Endothelial cell of umbilical vein (primary cell): Measurements from ENCODE around the gene PCTP. TPM values are rescaled to one million over a fixed set of nuclear protein-coding genes. Genes with fewer than 3 reads are reported as not detected.

Experiments used
- BruUV-seq: library from RNA; stranded (reverse); fragments of 400-500 nt; replicated peaks from 2 replicates; lab custom pipeline; 2021; lab: Mats Ljungman, UMichigan
- CTCF ChIA-PET: fragments of 300-600, 350-600 bp; sonication (Branson Sonifier 250); formaldehyde crosslinking; loops from one replicate; lab custom pipeline; 2021; ENCODE audit warnings: antibody characterized with exemption, inconsistent platforms; lab: Charles Lee
- POLR2A ChIA-PET: fragments of 300-600, 350-600 bp; sonication (Branson Sonifier 250); formaldehyde crosslinking; loops from one replicate; lab custom pipeline; 2021; ENCODE audit warnings: antibody characterized with exemption, inconsistent platforms; lab: Charles Lee
- DNase-seq: peaks from one replicate; pipeline ENCODE4 v3.0.0-alpha.2; 2011; ENCODE audit warnings: low read depth, low spot score
- FAIRE-seq: peaks from 2 replicates; lab custom pipeline; 2011; peaks lifted over from hg19 to GRCh38; lab: Jason Lieb, UNC
- H2AFZ ChIP-seq: 2 replicates; pipeline ENCODE4 v1.6.0; 2012; ENCODE audit warnings: low read depth, low read length, control low read depth, inconsistent platforms
- H3K27ac ChIP-seq: 2 replicates; pipeline ENCODE4 v1.5.1; 2011; ENCODE audit warnings: low read depth, mild to moderate bottlenecking, control low read depth, low read length, moderate library complexity; ENCODE audit not compliant: insufficient read depth
- H3K27me3 ChIP-seq, 2 experiments: 2 replicates each; pipeline versions ENCODE4 v1.6.0 to v1.6.1; 2011; ENCODE audit warnings: low read length in 2 of 2, mixed read lengths in 1 of 2; ENCODE audit not compliant: control insufficient read depth in 2 of 2, insufficient read depth in 2 of 2
- H3K36me3 ChIP-seq, 2 experiments: 2 replicates in 1 of 2; 3 replicates in 1 of 2; pipeline ENCODE4 v1.5.1; 2011; ENCODE audit warnings: low read length in 2 of 2, mild to moderate bottlenecking in 1 of 2, moderate library complexity in 1 of 2; ENCODE audit not compliant: control insufficient read depth in 2 of 2, insufficient read depth in 2 of 2; ENCODE audit errors: extremely low read depth in 1 of 2
- H3K4me1 ChIP-seq: 3 replicates; pipeline ENCODE4 v1.5.1; 2011; ENCODE audit warnings: mild to moderate bottlenecking, low read length; ENCODE audit not compliant: control insufficient read depth, insufficient read depth; ENCODE audit errors: extremely low read depth
- H3K4me2 ChIP-seq: 2 replicates; pipeline ENCODE4 v1.6.1; 2011; ENCODE audit warnings: low read length, control low read depth, mixed read lengths; ENCODE audit not compliant: insufficient read depth
- H3K4me3 ChIP-seq, 3 experiments: fragments of 200-600 bp in 1 of 3; sonication (generic), shearing (Covaris generic) in 1 of 3; replicated peaks in 1 of 3; 2 replicates each; pipeline ENCODE4 v1.5.1; 2011 to 2016; ENCODE audit warnings: control low read depth in 3 of 3, low read length in 3 of 3, mild to moderate bottlenecking in 2 of 3, inconsistent platforms in 1 of 3, low read depth in 1 of 3, moderate library complexity in 1 of 3; ENCODE audit not compliant: insufficient read depth in 1 of 3
- H3K79me2 ChIP-seq: 2 replicates; pipeline ENCODE4 v1.6.0; 2012; ENCODE audit warnings: low read length, inconsistent platforms; ENCODE audit not compliant: control insufficient read depth, insufficient read depth
- H3K9ac ChIP-seq: replicated peaks from 2 replicates; pipeline ENCODE3; 2011; ENCODE audit warnings: low read length, control low read depth; ENCODE audit not compliant: insufficient read depth; ENCODE audit errors: extremely low read depth
- H3K9me1 ChIP-seq: replicated peaks from 3 replicates; pipeline ENCODE4 v1.6.0; 2011; ENCODE audit warnings: mild to moderate bottlenecking, low read length; ENCODE audit not compliant: control insufficient read depth, insufficient read depth; ENCODE audit errors: extremely low read depth
- H3K9me3 ChIP-seq: replicated peaks from 2 replicates; pipeline ENCODE4 v1.5.1; 2012; ENCODE audit warnings: low read length, inconsistent platforms; ENCODE audit not compliant: control insufficient read depth, insufficient read depth
- H4K20me1 ChIP-seq: replicated peaks from 2 replicates; pipeline ENCODE3; 2011; ENCODE audit warnings: mild to moderate bottlenecking, low read length; ENCODE audit not compliant: control insufficient read depth, insufficient read depth; ENCODE audit errors: extremely low read depth
- CTCF ChIP-seq, 2 donors: IDR thresholded peaks; 1 replicate in 1 of 2; 2 replicates in 1 of 2; pipeline ENCODE4 v1.5.1; 2011; ENCODE audit warnings: low read length in 2 of 2, mild to moderate bottlenecking in 2 of 2, moderate library complexity in 2 of 2, control low read depth in 1 of 2, inconsistent platforms in 1 of 2, low read depth in 1 of 2; ENCODE audit not compliant: insufficient read depth in 1 of 2; ENCODE audit errors: extremely low read depth in 1 of 2
- EZH2 ChIP-seq: IDR thresholded peaks from 2 replicates; pipeline ENCODE4 v1.6.1; 2012; ENCODE audit warnings: borderline replicate concordance, low read depth, mild to moderate bottlenecking, moderate library complexity, low read length, inconsistent platforms; ENCODE audit not compliant: severe bottlenecking
- FOS ChIP-seq: IDR thresholded peaks from 2 replicates; pipeline ENCODE4 v1.6.1; 2011; ENCODE audit warnings: mild to moderate bottlenecking, low read length, moderate library complexity, borderline replicate concordance; ENCODE audit not compliant: insufficient read depth
- GATA2 ChIP-seq: IDR thresholded peaks from 2 replicates; pipeline ENCODE4 v1.7.0; 2011; ENCODE audit warnings: low read depth, mild to moderate bottlenecking, moderate library complexity, mixed read lengths, low read length; ENCODE audit not compliant: insufficient read length, insufficient read depth
- JUN ChIP-seq: IDR thresholded peaks from 2 replicates; pipeline ENCODE4 v1.6.1; 2011; ENCODE audit warnings: borderline replicate concordance, low read depth; ENCODE audit not compliant: insufficient read length, insufficient read depth
- MAX ChIP-seq: IDR thresholded peaks from 2 replicates; pipeline ENCODE4 v1.6.1; 2011; ENCODE audit not compliant: insufficient read depth, insufficient read length
- MYC ChIP-seq: IDR thresholded peaks from one replicate; pipeline ENCODE4 v1.6.1; 2011; ENCODE audit warnings: mild to moderate bottlenecking, low read depth, low read length
- POLR2A ChIP-seq: IDR thresholded peaks from 2 replicates; pipeline ENCODE4 v1.6.1; 2012; ENCODE audit warnings: low read depth, mild to moderate bottlenecking, control low read depth, low read length
- POLR2AphosphoS5 ChIP-seq: IDR thresholded peaks from 2 replicates; pipeline ENCODE4 v1.6.1; 2012; ENCODE audit warnings: low read depth, mild to moderate bottlenecking, control low read depth, low read length, moderate library complexity; ENCODE audit not compliant: insufficient read depth
- dilution Hi-C: fragments of 300-500 bp; cut with MboI; formaldehyde crosslinking; loops from one replicate; pipeline ENCODE4 v1.15.0; 2019; ENCODE audit warnings: low sequenced_read_pairs; ENCODE audit not compliant: extremely low pct_ligation_motif_present
- intact Hi-C: fragments of 100-400 bp; cut with micrococcal nuclease; formaldehyde crosslinking; loops from one replicate; pipeline ENCODE4 v1.10.0; 2022
- polyA plus RNA-seq, 4 experiments: library from polyadenylated mRNA; depleted of rRNA in 3 of 4; stranded (reverse) in 3 of 4; unstranded in 1 of 4; fragments of >200 nt; gene quantifications; 2 replicates each; pipeline versions ENCODE4 v1.2.1 to v1.2.3, GENCODE V29; 2011 to 2012; ENCODE audit warnings: missing spikeins in 1 of 4
- total RNA-seq: library from RNA; stranded (reverse); gene quantifications from 2 replicates; pipeline ENCODE4 v1.2.3, GENCODE V29; 2021

PCTP gene
- total and polyA plus RNA-seq, 2 donors (not counting 3 experiments of a cell fraction or from before 2014, with no cell fraction given) = 13.5 to 18.3 TPM

GRCh38 chr17:55765472-55765871, 14.6 kb downstream of the PCTP start:
- peaks cover 21% of the 10 kb centered on the region for H3K4me1 ChIP-seq
- TF ChIP-seq JUN = no peak
- TF ChIP-seq MYC = no peak
- TF ChIP-seq MAX = no peak
- no peak for TF ChIP-seq EZH2
- TF ChIP-seq CTCF (IDR thresholded peaks at IDR 0.05; ENCODE audit: extremely low read depth in 1 of 2, insufficient read depth in 1 of 2, low read depth in 1 of 2, low read length in 2 of 2) = no peak
- TF ChIP-seq GATA2 = no peak
- no peak for TF ChIP-seq FOS
- no peak for TF ChIP-seq POLR2A
- TF ChIP-seq POLR2AphosphoS5 = no peak
- POLR2A ChIA-PET = no interaction called here
- CTCF ChIA-PET = no interaction called here
- no peaks in the 10 kb centered on the region for H3K9me1 ChIP-seq
- DNase-seq (no peak), FAIRE-seq (no peak)
- dilution Hi-C loops (no loop called here), intact Hi-C loops (no loop called here)
- no peak overlapping the region for H2AFZ ChIP-seq
- H3K27me3 ChIP-seq = no peaks in the 10 kb centered on the region
- no peak overlapping the region for H3K27ac ChIP-seq
- no peak overlapping the region for H3K4me2 ChIP-seq
- no peak overlapping the region for H3K9ac ChIP-seq
- no TSS peak for BruUV-seq
- peaks cover 0 to 3% of the 10 kb centered on the region in 2 experiments for H3K36me3 ChIP-seq
- no peak overlapping the region for H3K4me3 ChIP-seq
- H3K79me2 ChIP-seq = peaks cover 6% of the 10 kb centered on the region
- no peaks in the 10 kb centered on the region for H3K9me3 ChIP-seq
- no peaks in the 10 kb centered on the region for H4K20me1 ChIP-seq
